H1 (cell line): ENCODE measurements around the gene UGGT1. TPM values are rescaled to one million over a fixed set of nuclear protein-coding genes. Genes with fewer than 3 reads are reported as not detected.

Source experiments
- CTCF ChIA-PET: fragments of 300-600 bp; sonication (Branson Sonifier 250); formaldehyde crosslinking; loops from one replicate; lab custom pipeline; 2021; ENCODE audit not compliant: partially characterized antibody; lab: Charles Lee
- POLR2A ChIA-PET: fragments of 300-600 bp; sonication (Branson Sonifier 250); formaldehyde crosslinking; loops from one replicate; lab custom pipeline; 2021; ENCODE audit warnings: inconsistent platforms; ENCODE audit not compliant: partially characterized antibody; lab: Charles Lee
- DNase-seq, 2 experiments: peaks; one replicate each; pipeline versions ENCODE4 v3.0.0 to v3.0.0-alpha.2; 2010 to 2022; ENCODE audit warnings: low spot score in 2 of 2, low read depth in 1 of 2, mixed read lengths in 1 of 2
- FAIRE-seq: peaks from 2 replicates; lab custom pipeline; 2011; peaks lifted over from hg19 to GRCh38; lab: Jason Lieb, UNC
- H2AFZ ChIP-seq: 2 replicates; pipeline ENCODE4 v1.8.1; 2012; ENCODE audit warnings: low read length, inconsistent platforms
- H2AK5ac ChIP-seq: 2 replicates; pipeline ENCODE4 v1.6.1; 2013; ENCODE audit warnings: low read depth, low read length
- H2BK120ac ChIP-seq: replicated peaks from 2 replicates; pipeline ENCODE3; 2013; ENCODE audit warnings: low read depth, low read length, inconsistent platforms
- H2BK12ac ChIP-seq: 2 replicates; pipeline ENCODE4 v1.6.1; 2013; ENCODE audit warnings: low read depth, low read length
- H2BK15ac ChIP-seq: 2 replicates; pipeline ENCODE4 v1.6.1; 2013; ENCODE audit warnings: low read length
- H2BK20ac ChIP-seq: 2 replicates; pipeline ENCODE4 v1.6.1; 2013; ENCODE audit warnings: low read length
- H2BK5ac ChIP-seq: 2 replicates; pipeline ENCODE4 v1.6.1; 2013; ENCODE audit warnings: low read depth, low read length
- H3K14ac ChIP-seq: 2 replicates; pipeline ENCODE4 v1.6.1; 2013; ENCODE audit warnings: inconsistent platforms; ENCODE audit not compliant: insufficient read length
- H3K18ac ChIP-seq: 2 replicates; pipeline ENCODE4 v1.6.1; 2013; ENCODE audit warnings: low read length; ENCODE audit errors: extremely low read depth
- H3K23ac ChIP-seq: 2 replicates; pipeline ENCODE4 v1.6.1; 2013; ENCODE audit warnings: inconsistent platforms; ENCODE audit not compliant: insufficient read length
- H3K23me2 ChIP-seq: 2 replicates; pipeline ENCODE4 v1.6.1; 2013; ENCODE audit warnings: low read depth, low read length
- H3K27ac ChIP-seq: 2 replicates; pipeline ENCODE4 v1.6.1; 2011; ENCODE audit warnings: low read depth, low read length, inconsistent platforms
- H3K27me3 ChIP-seq, 4 experiments: replicated peaks in 1 of 4; 1 replicate in 1 of 4; 2 replicates in 3 of 4; pipeline versions ENCODE4 v1.6.1 to v1.8.1; 2011 to 2013; ENCODE audit warnings: low read length in 3 of 4, mild to moderate bottlenecking in 3 of 4, inconsistent platforms in 2 of 4, mixed read lengths in 2 of 4, moderate library complexity in 1 of 4; ENCODE audit not compliant: control insufficient read depth in 3 of 4, insufficient read depth in 3 of 4; ENCODE audit errors: extremely low read depth in 1 of 4
- H3K36me3 ChIP-seq, 4 experiments: 2 replicates each; pipeline versions ENCODE4 v1.6.1 to v1.8.1; 2011 to 2013; ENCODE audit warnings: mild to moderate bottlenecking in 4 of 4, low read length in 3 of 4, moderate library complexity in 2 of 4, control low read depth in 1 of 4, inconsistent platforms in 1 of 4; ENCODE audit not compliant: insufficient read depth in 4 of 4, control insufficient read depth in 2 of 4
- H3K4ac ChIP-seq: replicated peaks from 2 replicates; pipeline ENCODE3; 2013; ENCODE audit warnings: low read length, low read depth, mixed read lengths, inconsistent platforms; ENCODE audit not compliant: insufficient read length
- H3K4me1 ChIP-seq, 4 experiments: replicated peaks in 1 of 4; 1 replicate in 1 of 4; 2 replicates in 3 of 4; pipeline versions ENCODE4 v1.6.1 to v1.8.1; 2011 to 2013; ENCODE audit warnings: low read length in 3 of 4, inconsistent platforms in 2 of 4, mixed read lengths in 1 of 4; ENCODE audit not compliant: insufficient read depth in 4 of 4, control insufficient read depth in 3 of 4
- H3K4me2 ChIP-seq, 2 experiments: 2 replicates each; pipeline versions ENCODE4 v1.6.1 to v1.8.1; 2011 to 2013; ENCODE audit warnings: low read depth in 2 of 2, low read length in 2 of 2, control low read depth in 1 of 2, inconsistent platforms in 1 of 2, mild to moderate bottlenecking in 1 of 2; ENCODE audit not compliant: insufficient read depth in 1 of 2
- H3K4me3 ChIP-seq, 4 experiments: fragments of 200-600, 300-600 bp in 1 of 4; sonication (generic), shearing (Covaris generic), sonication (Bioruptor Twin) in 1 of 4; 2 replicates each; pipeline versions ENCODE4 v1.5.1 to v1.8.1; 2011 to 2016; ENCODE audit warnings: low read length in 4 of 4, low read depth in 3 of 4, control low read depth in 2 of 4, inconsistent platforms in 2 of 4, mild to moderate bottlenecking in 2 of 4, mixed read lengths in 1 of 4, moderate library complexity in 1 of 4; ENCODE audit not compliant: insufficient read depth in 2 of 4; ENCODE audit errors: extremely low read depth in 1 of 4
- H3K56ac ChIP-seq: replicated peaks from 2 replicates; pipeline ENCODE3; 2013; ENCODE audit warnings: low read depth, mild to moderate bottlenecking, mixed read lengths, low read length, inconsistent platforms; ENCODE audit not compliant: insufficient read length
- H3K79me1 ChIP-seq: 2 replicates; pipeline ENCODE4 v1.6.1; 2013; ENCODE audit warnings: low read depth, low read length, control low read depth
- H3K79me2 ChIP-seq, 2 experiments: 2 replicates each; pipeline versions ENCODE4 v1.6.1 to v1.8.1; 2012 to 2013; ENCODE audit warnings: low read length in 2 of 2, mild to moderate bottlenecking in 2 of 2, inconsistent platforms in 1 of 2; ENCODE audit not compliant: insufficient read depth in 2 of 2, control insufficient read depth in 1 of 2
- H3K9ac ChIP-seq, 4 experiments: replicated peaks in 1 of 4; 1 replicate in 1 of 4; 2 replicates in 3 of 4; pipeline versions ENCODE4 v1.6.1 to v1.8.1; 2011 to 2013; ENCODE audit warnings: low read depth in 3 of 4, low read length in 3 of 4, control low read depth in 2 of 4, mild to moderate bottlenecking in 2 of 4, moderate library complexity in 2 of 4, inconsistent platforms in 1 of 4; ENCODE audit errors: extremely low read depth in 1 of 4
- H3K9me3 ChIP-seq, 2 experiments: 2 replicates each; pipeline versions ENCODE4 v1.6.1 to v1.8.1; 2012 to 2013; ENCODE audit warnings: mild to moderate bottlenecking in 2 of 2, moderate library complexity in 2 of 2, control low read depth in 1 of 2, inconsistent platforms in 1 of 2, low read depth in 1 of 2, low read length in 1 of 2, mixed read lengths in 1 of 2; ENCODE audit not compliant: insufficient read depth in 2 of 2
- H4K20me1 ChIP-seq, 2 experiments: replicated peaks in 1 of 2; 2 replicates each; pipeline versions ENCODE3 to v1.8.1; 2011 to 2013; ENCODE audit warnings: inconsistent platforms in 2 of 2, low read length in 2 of 2, mild to moderate bottlenecking in 1 of 2; ENCODE audit not compliant: insufficient read depth in 2 of 2, control insufficient read depth in 1 of 2
- H4K5ac ChIP-seq: 2 replicates; pipeline ENCODE4 v1.6.1; 2013; ENCODE audit warnings: low read length, low read depth, mixed read lengths, inconsistent platforms; ENCODE audit not compliant: insufficient read length
- H4K8ac ChIP-seq: 2 replicates; pipeline ENCODE4 v1.8.0; 2013; ENCODE audit warnings: mild to moderate bottlenecking, moderate library complexity, low read length, inconsistent platforms; ENCODE audit not compliant: insufficient read depth; ENCODE audit errors: extremely low read depth
- H4K91ac ChIP-seq: replicated peaks from 2 replicates; pipeline ENCODE3; 2013; ENCODE audit warnings: low read length, mixed read lengths, inconsistent platforms; ENCODE audit not compliant: insufficient read length
- GABPA ChIP-seq: IDR thresholded peaks from 2 replicates; pipeline ENCODE4 v1.6.1; 2011; ENCODE audit warnings: mild to moderate bottlenecking, low read length, moderate library complexity, borderline replicate concordance; ENCODE audit not compliant: insufficient read depth
- HDAC6 ChIP-seq: IDR thresholded peaks from one replicate; pipeline ENCODE4 v1.7.1; 2012; ENCODE audit warnings: low read depth, mild to moderate bottlenecking, inconsistent platforms, low read length, moderate library complexity
- MAFK ChIP-seq: IDR thresholded peaks from 2 replicates; pipeline ENCODE4 v1.6.1; 2012; ENCODE audit warnings: low read depth, mild to moderate bottlenecking, improper control_type of control experiment, low read length
- PHF8 ChIP-seq: fragments of 200-600 bp; sonication (generic); conservative IDR thresholded peaks from 2 replicates; pipeline ENCODE4 v1.7.1; 2012; ENCODE audit warnings: low read depth, mild to moderate bottlenecking, inconsistent platforms, low read length, moderate library complexity
- POLR2A ChIP-seq, 2 experiments: IDR thresholded peaks; 1 replicate in 1 of 2; 2 replicates in 1 of 2; pipeline ENCODE4 v1.6.1; 2011; ENCODE audit warnings: low read depth in 2 of 2, low read length in 2 of 2, mild to moderate bottlenecking in 2 of 2; ENCODE audit errors: control extremely low read depth in 1 of 2
- RAD21 ChIP-seq, 2 experiments: IDR thresholded peaks in 1 of 2; conservative IDR thresholded peaks in 1 of 2; 2 replicates each; pipeline ENCODE4 v1.6.1; 2011; ENCODE audit warnings: low read depth in 2 of 2, low read length in 2 of 2, improper control_type of control experiment in 1 of 2, inconsistent platforms in 1 of 2, mild to moderate bottlenecking in 1 of 2, moderate library complexity in 1 of 2
- RNF2 ChIP-seq: fragments of 200-900, 300-1000 bp; sonication (generic); IDR thresholded peaks from 2 replicates; pipeline ENCODE4 v1.7.1; 2016; ENCODE audit warnings: borderline replicate concordance, low read depth, mild to moderate bottlenecking, antibody characterized with exemption, low read length; ENCODE audit not compliant: poor library complexity, severe bottlenecking; ENCODE audit errors: missing control alignments
- SP4 ChIP-seq: IDR thresholded peaks from 2 replicates; pipeline ENCODE4 v1.6.1; 2012; ENCODE audit warnings: low read length, inconsistent platforms
- TAF1 ChIP-seq: IDR thresholded peaks from 2 replicates; pipeline ENCODE4 v1.6.1; 2011; ENCODE audit warnings: mild to moderate bottlenecking, low read depth, low read length
- YY1 ChIP-seq: IDR thresholded peaks from 2 replicates; pipeline ENCODE4 v1.6.1; 2011; ENCODE audit warnings: low read depth, mild to moderate bottlenecking, low read length
- WGBS, 2 experiments: shearing (Covaris generic) in 1 of 2; methylation state at CpG; one replicate each; pipeline versions ENCODE4 v1.1.6 to v1.1.7; 2013 to 2015; ENCODE audit warnings: low lambda C conversion rate in 2 of 2, mixed read lengths in 2 of 2, inconsistent platforms in 1 of 2, low coverage in 1 of 2, missing lambda C conversion rate in 1 of 2; ENCODE audit not compliant: insufficient replicate concordance in 2 of 2, insufficient coverage in 1 of 2, insufficient read length in 1 of 2; ENCODE audit errors: extremely low coverage in 1 of 2, missing lambda C conversion rate in 1 of 2; 5-methylcytosine and 5-hydroxymethylcytosine counted together
- polyA plus RNA-seq, 7 experiments: library from polyadenylated mRNA; depleted of rRNA in 3 of 7; stranded (reverse) in 5 of 7; unstranded in 2 of 7; fragments of >200 nt in 5 of 7; fragments of 200-250 nt in 2 of 7; gene quantifications; 1 replicate in 5 of 7; 2 replicates in 1 of 7; 4 replicates in 1 of 7; pipeline versions ENCODE4 v1.2.1 to v1.2.3, GENCODE V29; 2011 to 2013; ENCODE audit warnings: missing spikeins in 2 of 7, mixed read lengths in 2 of 7
- total RNA-seq: library from RNA; stranded (reverse); fragmentation: NEBNext Ultra II Directional; extraction: Animal tissue kit (Norgen Biotek cat#: 25700); gene quantifications from 2 replicates; pipeline ENCODE4 v1.2.1, GENCODE V29; 2021

The UGGT1 gene
- total and polyA plus RNA-seq, 2 of the 8 experiments (the other 6 are each of a cell fraction or from before 2014, with no cell fraction given), result 14.9 to 57.3 TPM

- CTCF ChIA-PET, result no interaction called here
- no peak for TF ChIP-seq SP4
- TF ChIP-seq RAD21 (IDR thresholded peaks at IDR 0.05 in 1 of 2, conservative IDR thresholded peaks at IDR 0.05 in 1 of 2; ENCODE audit: low read depth in 2 of 2, low read length in 2 of 2), result no peak
- no peak for TF ChIP-seq POLR2A (IDR thresholded peaks at IDR 0.05; ENCODE audit: control extremely low read depth in 1 of 2, low read depth in 2 of 2, low read length in 2 of 2)
- no peak for TF ChIP-seq GABPA
- TF ChIP-seq TAF1, result no peak
- no peak for TF ChIP-seq YY1
- no peak for TF ChIP-seq RNF2
- TF ChIP-seq MAFK, result no peak
- no peak for TF ChIP-seq HDAC6
- TF ChIP-seq PHF8, result no peak
These were observed 115.2 kb downstream of the UGGT1 start for GRCh38 chr2:128206245-128206644.

More at GRCh38 chr2:128206245-128206644, 115.2 kb downstream of the UGGT1 start:
- Histone ChIP-seq H3K9me3 (peaks cover 0 to 26% of the 10 kb centered on the region in 2 experiments; a peak in 2 of 4 replicates), H4K20me1 (no peaks in the 10 kb centered on the region), H2BK12ac (no peak overlapping the region), H3K27me3 (no peaks in the 10 kb centered on the region), H2BK15ac (no peak overlapping the region), H3K4me3 (no peak overlapping the region), H2BK5ac (no peak overlapping the region), H4K8ac (no peak overlapping the region), H3K79me1 (no peaks in the 10 kb centered on the region), H3K23ac (no peak overlapping the region), H3K14ac (no peak overlapping the region), H2BK120ac (no peak overlapping the region), H2AFZ (no peak overlapping the region), H3K4me2 (no peak overlapping the region), H4K91ac (no peak overlapping the region), H3K79me2 (no peaks in the 10 kb centered on the region), H3K27ac (no peak overlapping the region), H3K18ac (no peak overlapping the region), H3K36me3 (no peaks in the 10 kb centered on the region), H2AK5ac (no peak overlapping the region), H3K56ac (no peak overlapping the region), H3K23me2 (no peaks in the 10 kb centered on the region), H2BK20ac (no peak overlapping the region), H3K4me1 (no peaks in the 10 kb centered on the region), H3K4ac (no peak overlapping the region), H3K9ac (no peak overlapping the region), H4K5ac (no peak overlapping the region)
- FAIRE-seq (no peak), DNase-seq (no peak)
- 62% methylated on average over 3 of the region's 3 CpGs; no CpG with 5 or more reads in 1 of the 2 experiments for WGBS, 2 experiments
- POLR2A ChIA-PET, result no interaction called here
